Chondrocyte (in vitro differentiated cells): ENCODE results near the gene TRIB2. TPM values are rescaled to one million over a fixed set of nuclear protein-coding genes. Genes with fewer than 3 reads are reported as not detected.

Experiments
- DNase-seq: peaks from one replicate; pipeline ENCODE4 v3.0.0; 2021; ENCODE audit warnings: mixed read lengths, low spot score
- H3K27ac Mint-ChIP-seq: one replicate; pipeline ENCODE4 v1.8.0; 2021; ENCODE audit warnings: mild to moderate bottlenecking, moderate library complexity, mixed read lengths; ENCODE audit not compliant: unreplicated experiment
- H3K27me3 Mint-ChIP-seq: 2 replicates; pipeline ENCODE4 v1.8.0; 2021; ENCODE audit warnings: low read depth, mixed read lengths
- H3K36me3 Mint-ChIP-seq: 2 replicates; pipeline ENCODE4 v1.8.0; 2021; ENCODE audit warnings: low read depth, mixed read lengths
- H3K4me1 Mint-ChIP-seq: 2 replicates; pipeline ENCODE4 v1.8.0; 2021; ENCODE audit warnings: low read depth, mild to moderate bottlenecking, mixed read lengths
- H3K4me3 Mint-ChIP-seq: one replicate; pipeline ENCODE4 v1.8.0; 2021; ENCODE audit warnings: mild to moderate bottlenecking, moderate library complexity, mixed read lengths; ENCODE audit not compliant: unreplicated experiment
- H3K9me3 Mint-ChIP-seq: 2 replicates; pipeline ENCODE4 v1.8.0; 2021; ENCODE audit warnings: low read depth, mixed read lengths
- total RNA-seq: library from RNA; stranded (reverse); gene quantifications from 3 replicates; pipeline ENCODE4 v1.2.1, GENCODE V29; 2021
- TF ChIP-seq, protein P1 (sequence below): fragments of 200-600 bp; sonication (generic); IDR thresholded peaks from 2 replicates; pipeline ENCODE4 v1.5.0; 2021; ENCODE audit warnings: antibody characterized with exemption, mild to moderate bottlenecking, moderate library complexity

The TRIB2 gene
- total RNA-seq, 1 donor from 2014 or later, result 37.5 TPM

- H3K9me3 Mint-ChIP-seq, result peaks cover 8% of the 10 kb centered on the region
- no peaks in the 10 kb centered on the region for H3K36me3 Mint-ChIP-seq
- H3K4me3 Mint-ChIP-seq, result no peak overlapping the region
- TF ChIP-seq, protein P1, sequence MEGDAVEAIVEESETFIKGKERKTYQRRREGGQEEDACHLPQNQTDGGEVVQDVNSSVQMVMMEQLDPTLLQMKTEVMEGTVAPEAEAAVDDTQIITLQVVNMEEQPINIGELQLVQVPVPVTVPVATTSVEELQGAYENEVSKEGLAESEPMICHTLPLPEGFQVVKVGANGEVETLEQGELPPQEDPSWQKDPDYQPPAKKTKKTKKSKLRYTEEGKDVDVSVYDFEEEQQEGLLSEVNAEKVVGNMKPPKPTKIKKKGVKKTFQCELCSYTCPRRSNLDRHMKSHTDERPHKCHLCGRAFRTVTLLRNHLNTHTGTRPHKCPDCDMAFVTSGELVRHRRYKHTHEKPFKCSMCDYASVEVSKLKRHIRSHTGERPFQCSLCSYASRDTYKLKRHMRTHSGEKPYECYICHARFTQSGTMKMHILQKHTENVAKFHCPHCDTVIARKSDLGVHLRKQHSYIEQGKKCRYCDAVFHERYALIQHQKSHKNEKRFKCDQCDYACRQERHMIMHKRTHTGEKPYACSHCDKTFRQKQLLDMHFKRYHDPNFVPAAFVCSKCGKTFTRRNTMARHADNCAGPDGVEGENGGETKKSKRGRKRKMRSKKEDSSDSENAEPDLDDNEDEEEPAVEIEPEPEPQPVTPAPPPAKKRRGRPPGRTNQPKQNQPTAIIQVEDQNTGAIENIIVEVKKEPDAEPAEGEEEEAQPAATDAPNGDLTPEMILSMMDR, result no peak
- no peak overlapping the region for H3K27ac Mint-ChIP-seq
- no peak for DNase-seq
- H3K27me3 Mint-ChIP-seq, result peaks cover 5% of the 10 kb centered on the region
- peaks cover 34% of the 10 kb centered on the region for H3K4me1 Mint-ChIP-seq
Measured at GRCh38 chr2:12767541-12767940, 50.8 kb downstream of the TRIB2 start.

DNA sequence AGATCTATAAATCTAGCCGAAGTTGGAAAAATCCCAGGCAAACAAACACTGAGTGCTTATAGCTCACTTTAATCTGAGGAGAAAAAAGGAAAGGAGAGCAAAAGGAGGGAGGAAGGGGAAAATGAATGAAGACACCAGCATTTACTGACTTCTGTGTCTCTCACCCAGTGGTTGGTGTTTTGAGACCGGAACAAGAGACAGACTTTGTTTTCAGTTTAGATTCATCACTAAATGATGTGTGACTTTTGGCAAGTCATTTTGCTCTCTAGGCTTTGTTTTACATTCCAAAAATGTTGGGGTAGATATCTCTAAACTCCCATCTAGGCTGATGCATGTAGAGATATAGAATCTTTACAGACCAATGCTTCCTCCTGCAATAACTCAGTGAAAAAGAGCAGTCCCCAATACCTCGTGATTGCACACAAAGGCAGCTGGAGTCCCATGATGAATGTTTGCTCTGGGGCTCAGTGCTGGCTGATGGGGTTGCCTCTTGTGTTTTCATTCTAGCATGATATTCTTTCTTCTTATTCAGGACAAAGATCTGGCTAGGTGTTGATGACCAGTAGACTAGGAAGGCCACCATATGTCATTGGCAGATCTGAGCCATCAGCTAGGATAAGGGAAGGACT lies 51.4 kb downstream of the TRIB2 start:
- Mint-ChIP-seq H3K27ac (no peak overlapping the region), H3K36me3 (no peaks in the 10 kb centered on the region)

DNA sequence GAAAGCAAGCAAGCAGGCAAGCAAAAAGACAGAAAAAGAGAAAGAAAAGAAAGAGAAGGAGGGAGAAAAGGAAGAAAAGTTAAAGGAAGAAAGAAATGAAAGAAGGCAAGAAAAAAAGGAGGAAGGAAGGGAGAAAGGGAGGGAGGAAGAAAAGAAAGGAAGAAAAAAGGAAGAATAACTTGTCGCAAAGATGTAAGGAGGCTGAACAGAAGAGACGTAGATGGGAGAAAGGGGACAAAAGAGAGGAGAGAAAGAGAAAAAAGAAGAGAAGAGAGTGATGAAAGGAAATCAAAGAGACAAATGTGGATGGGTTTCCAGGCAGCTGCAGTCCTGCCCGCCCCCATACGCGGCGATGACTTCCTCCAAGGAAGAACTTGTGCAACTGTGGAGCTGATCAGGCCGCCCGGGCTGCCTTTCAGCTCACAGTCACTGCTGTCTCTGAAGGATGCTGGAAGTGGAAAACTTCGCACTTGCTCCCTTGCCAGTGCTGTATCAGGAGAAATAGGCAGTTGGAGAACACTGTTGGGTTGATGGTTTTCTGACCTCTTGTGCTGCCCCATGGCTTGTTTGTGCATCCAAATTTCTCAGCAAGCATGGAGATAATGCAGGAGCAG lies 52.9 kb downstream of the TRIB2 start:
- Mint-ChIP-seq H3K4me1 (peaks cover 28% of the 10 kb centered on the region), H3K27ac (no peak overlapping the region), H3K4me3 (no peak overlapping the region), H3K9me3 (peaks cover 4% of the 10 kb centered on the region), H3K27me3 (peaks cover 5% of the 10 kb centered on the region), H3K36me3 (no peaks in the 10 kb centered on the region)
- DNase-seq, result no peak
- TF ChIP-seq, protein P1, result no peak

More for the DNA sequence above, 51.4 kb downstream of the TRIB2 start:
- TF ChIP-seq, protein P1, result no peak
- Mint-ChIP-seq H3K9me3 (peaks cover 8% of the 10 kb centered on the region), H3K4me1 (peaks cover 29% of the 10 kb centered on the region), H3K4me3 (no peak overlapping the region), H3K27me3 (peaks cover 5% of the 10 kb centered on the region)
- DNase-seq, result no peak

DNA sequence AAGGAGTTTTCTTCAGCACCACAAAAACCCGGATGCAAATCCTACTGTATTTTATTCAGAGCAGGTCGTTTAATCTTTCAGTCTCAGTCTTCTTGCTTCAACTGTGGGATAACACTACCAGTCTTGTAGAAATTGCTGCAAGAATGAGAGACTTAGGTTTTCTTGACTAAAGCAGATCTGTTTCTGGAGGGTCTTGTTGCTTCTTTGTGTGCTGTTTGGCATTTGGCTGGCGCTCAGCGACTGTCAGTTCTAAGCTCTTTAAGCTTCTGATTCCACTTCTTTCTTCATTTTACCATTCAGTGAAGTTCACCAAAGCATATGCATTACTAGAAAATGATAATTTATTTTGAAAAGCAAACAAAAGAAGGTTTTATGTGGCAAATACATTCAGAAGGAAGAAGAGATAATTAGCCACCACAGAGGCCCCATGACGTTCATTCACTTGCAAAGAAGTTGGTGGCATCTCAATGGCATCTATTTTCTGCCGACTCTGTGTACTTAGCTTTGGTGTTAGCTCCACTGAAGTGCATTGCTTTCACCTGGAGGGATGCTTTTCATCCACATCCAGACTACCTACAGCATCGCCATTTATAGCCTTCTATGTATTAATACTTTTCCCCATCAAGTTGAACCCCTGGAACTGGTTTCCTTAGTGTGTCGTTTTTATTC lies 53.7 kb downstream of the TRIB2 start:
- Mint-ChIP-seq H3K4me3 (no peak overlapping the region), H3K9me3 (peaks cover 6% of the 10 kb centered on the region), H3K4me1 (peaks cover 25% of the 10 kb centered on the region), H3K27ac (no peak overlapping the region), H3K27me3 (peaks cover 5% of the 10 kb centered on the region), H3K36me3 (no peaks in the 10 kb centered on the region)
- no peak for DNase-seq
- TF ChIP-seq, protein P1, result no peak

DNA sequence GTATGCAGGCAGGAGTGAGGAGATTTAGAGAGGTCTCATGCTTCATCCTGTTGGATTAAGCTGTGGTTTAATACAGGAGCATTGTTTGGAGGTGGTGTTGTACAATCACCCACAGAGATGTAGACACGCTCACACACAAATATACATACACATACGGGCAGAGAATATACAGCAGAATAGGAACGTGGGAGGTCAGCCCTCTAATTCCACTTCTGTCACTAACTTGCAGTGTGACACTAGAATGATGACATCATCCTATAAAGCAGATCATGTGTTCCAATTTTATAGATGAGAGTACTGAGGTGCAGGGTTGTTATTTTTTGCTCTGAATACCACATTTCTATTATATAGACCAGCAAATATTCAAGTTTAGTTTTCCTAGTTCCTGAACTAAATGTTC lies 54.4 kb downstream of the TRIB2 start:
- no peak overlapping the region for H3K27ac Mint-ChIP-seq
- H3K4me3 Mint-ChIP-seq, result no peak overlapping the region
- peaks cover 23% of the 10 kb centered on the region for H3K4me1 Mint-ChIP-seq
- no peak for DNase-seq
- H3K36me3 Mint-ChIP-seq, result no peaks in the 10 kb centered on the region
- peaks cover 5% of the 10 kb centered on the region for H3K27me3 Mint-ChIP-seq
- peaks cover 6% of the 10 kb centered on the region for H3K9me3 Mint-ChIP-seq
- TF ChIP-seq, protein P1, result no peak
